Gastroesophageal sphincter (tissue), 4 donors: ENCODE data around the gene CEP89. TPM values are rescaled to one million over a fixed set of nuclear protein-coding genes. Genes with fewer than 3 reads are reported as not detected.
"Not testable (repeated sequence)": the region's sequence is repeated elsewhere in the genome, so short reads cannot be mapped to it uniquely, and the experiment has no call there.

Experiments used
- ATAC-seq: fragments of 150-250 bp; one replicate; pipeline ENCODE4 v1.9.1; 2016; ENCODE audit warnings: mild to moderate bottlenecking, moderate library complexity
- H3K27ac ChIP-seq, 4 donors: fragments of 200-600 bp; sonication (generic) in 3 of 4; 1 replicate in 3 of 4; 2 replicates in 1 of 4; pipeline ENCODE4 v1.5.1; 2016 to 2019
- H3K27me3 ChIP-seq: fragments of 200-600 bp; sonication (generic); one replicate; pipeline ENCODE4 v1.5.1; 2019
- H3K36me3 ChIP-seq, 2 donors: fragments of 200-600 bp; sonication (generic); one replicate each; pipeline ENCODE4 v1.5.1; 2019; ENCODE audit warnings: control low read depth in 1 of 2
- H3K4me1 ChIP-seq, 3 donors: fragments of 200-600 bp; sonication (generic); 1 replicate in 2 of 3; 2 replicates in 1 of 3; pipeline ENCODE4 v1.5.1; 2016 to 2019; ENCODE audit warnings: control low read depth in 2 of 3
- H3K4me3 ChIP-seq, 2 donors: fragments of 200-600 bp; sonication (generic); one replicate each; pipeline ENCODE4 v1.5.1; 2019; ENCODE audit warnings: mild to moderate bottlenecking in 1 of 2, moderate library complexity in 1 of 2
- H3K9me3 ChIP-seq, 3 donors: fragments of 200-600 bp; sonication (generic); one replicate each; pipeline ENCODE4 v1.5.1; 2017 to 2019; ENCODE audit warnings: control low read depth in 2 of 3
- CTCF ChIP-seq, 4 experiments: fragments of 200-600 bp in 2 of 4; fragments of 450-650 bp in 2 of 4; sonication (generic) in 1 of 4; IDR thresholded peaks; one replicate each; pipeline ENCODE4 v1.5.1; 2017 to 2019; ENCODE audit warnings: antibody characterized with exemption in 4 of 4, mild to moderate bottlenecking in 2 of 4, moderate library complexity in 2 of 4
- EP300 ChIP-seq: sonication (generic); formaldehyde crosslinking; IDR thresholded peaks from one replicate; pipeline ENCODE4 v1.6.1; 2017; ENCODE audit warnings: antibody characterized with exemption, mild to moderate bottlenecking
- POLR2A ChIP-seq, 2 donors: fragments of 450-650 bp; IDR thresholded peaks; one replicate each; pipeline ENCODE4 v1.6.1; 2017; ENCODE audit warnings: antibody characterized with exemption in 2 of 2, mild to moderate bottlenecking in 2 of 2, moderate library complexity in 1 of 2
- POLR2AphosphoS5 ChIP-seq: sonication (generic); formaldehyde crosslinking; IDR thresholded peaks from one replicate; pipeline ENCODE4 v1.6.1; 2017; ENCODE audit warnings: antibody characterized with exemption
- WGBS, 2 donors: methylation state at CpG; one replicate each; pipeline ENCODE4 v1.1.5; 2018; ENCODE audit warnings: low coverage in 1 of 2; 5-methylcytosine and 5-hydroxymethylcytosine counted together
- total RNA-seq, 4 donors: library from RNA; depleted of rRNA; stranded (reverse); fragments of >200 nt; gene quantifications; one replicate each; pipeline ENCODE4 v1.1.0, GENCODE V29; 2016

The CEP89 gene
- total RNA-seq, 4 donors from 2014 or later = 14.8 to 21.9 (median 20.2) TPM

DNA sequence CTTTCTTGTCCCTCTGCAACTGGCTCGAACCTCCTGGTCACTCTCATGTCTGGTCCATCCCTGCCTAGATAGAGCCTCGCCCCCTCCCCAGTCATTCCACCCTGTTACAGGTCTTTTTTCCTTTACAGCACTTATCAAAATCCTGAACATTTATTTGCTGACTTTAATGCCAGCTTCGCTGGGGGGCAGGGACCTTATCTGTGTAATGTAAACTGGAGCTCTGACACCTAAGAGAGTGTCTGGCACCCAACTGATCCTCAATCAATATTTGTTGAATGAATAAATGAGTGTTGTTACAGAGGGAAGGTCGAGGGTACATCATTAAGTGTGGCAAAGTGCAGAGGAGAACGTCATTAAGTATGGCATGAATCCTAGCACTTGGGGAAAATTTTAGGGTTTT is 17.0 kb upstream of the CEP89 start:
- ATAC-seq = no peak
- TF ChIP-seq POLR2AphosphoS5 (no peak), POLR2A (IDR thresholded peaks at IDR 0.05) (no peak), EP300 (no peak), CTCF (IDR thresholded peaks at IDR 0.05) (no peak)
- no peaks in the 10 kb centered on the region for H3K9me3 ChIP-seq
- no peak overlapping the region for H3K4me3 ChIP-seq
- WGBS, 2 donors = 57 to 72% methylated on average over 4 to 5 of the region's 5 CpGs
- no peaks in the 10 kb centered on the region for H3K36me3 ChIP-seq
- H3K27me3 ChIP-seq = no peaks in the 10 kb centered on the region
- H3K27ac ChIP-seq = no peak overlapping the region
- no peaks in the 10 kb centered on the region for H3K4me1 ChIP-seq

DNA sequence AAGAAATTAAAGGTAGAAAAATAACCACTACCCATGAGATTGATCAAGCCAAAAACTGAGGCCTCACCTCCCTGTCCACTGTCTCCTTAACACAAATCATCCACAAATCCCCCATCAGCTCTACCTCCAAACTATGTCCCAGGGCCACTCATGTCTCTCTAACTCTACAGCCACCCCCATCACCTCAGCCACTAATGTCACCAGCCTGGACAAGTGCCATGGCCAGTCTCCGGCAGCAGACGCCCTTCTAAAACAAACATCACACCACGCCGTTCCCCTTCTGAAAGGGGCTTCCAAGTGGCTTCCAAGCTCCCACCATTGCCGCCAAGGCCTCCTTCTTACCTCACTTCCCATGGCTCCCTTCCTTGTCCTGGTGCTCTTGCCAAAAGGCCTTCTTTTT is 16.5 kb upstream of the CEP89 start:
- WGBS, 2 donors = 97 to 98% methylated on average over 4 to 5 of the region's 5 CpGs
- not testable (repeated sequence) for H3K4me3 ChIP-seq, H3K27ac ChIP-seq, H3K9me3 ChIP-seq, H3K27me3 ChIP-seq, H3K4me1 ChIP-seq, ATAC-seq, H3K36me3 ChIP-seq

GRCh38 chr19:32982488-32982887 is 10.7 kb upstream of the CEP89 start:
- ATAC-seq, H3K4me3 ChIP-seq, H3K27ac ChIP-seq, H3K9me3 ChIP-seq, H3K27me3 ChIP-seq, H3K36me3 ChIP-seq, H3K4me1 ChIP-seq: not testable (repeated sequence)
- 95 to 97% methylated on average over 6 of the region's 6 CpGs for WGBS, 2 donors

- H3K27me3 ChIP-seq, H3K4me3 ChIP-seq, H3K36me3 ChIP-seq, H3K27ac ChIP-seq, ATAC-seq, H3K4me1 ChIP-seq, H3K9me3 ChIP-seq: not testable (repeated sequence)
- 73 to 80% methylated on average over 1 to 7 of the region's 7 CpGs for WGBS, 2 donors
These were observed 8.0 kb upstream of the CEP89 start for GRCh38 chr19:32979807-32980206.

DNA sequence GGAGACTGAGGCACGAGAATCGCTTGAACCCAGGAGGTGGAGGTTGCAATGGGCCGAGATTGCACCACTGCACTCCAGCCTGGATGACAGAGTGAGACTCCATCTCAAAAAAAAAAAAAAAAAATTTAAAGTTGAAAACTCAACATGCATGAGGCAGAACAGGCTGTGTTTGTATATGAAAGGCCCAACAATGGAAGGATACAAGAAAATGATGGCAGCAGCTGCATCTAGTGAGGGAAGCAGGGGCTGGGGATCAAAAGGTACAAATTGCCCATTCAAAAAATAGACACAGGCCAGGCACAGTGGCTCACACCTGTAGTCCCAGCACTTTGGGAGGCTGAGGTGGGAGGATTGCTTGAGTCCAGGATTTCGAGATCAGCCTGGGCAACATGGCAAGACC is 6.1 kb upstream of the CEP89 start:
- not testable (repeated sequence) for H3K27me3 ChIP-seq, H3K27ac ChIP-seq, ATAC-seq, H3K4me1 ChIP-seq, H3K36me3 ChIP-seq, H3K9me3 ChIP-seq, H3K4me3 ChIP-seq
- WGBS, 2 donors = 80 to 83% methylated on average over 1 to 2 of the region's 4 CpGs

DNA sequence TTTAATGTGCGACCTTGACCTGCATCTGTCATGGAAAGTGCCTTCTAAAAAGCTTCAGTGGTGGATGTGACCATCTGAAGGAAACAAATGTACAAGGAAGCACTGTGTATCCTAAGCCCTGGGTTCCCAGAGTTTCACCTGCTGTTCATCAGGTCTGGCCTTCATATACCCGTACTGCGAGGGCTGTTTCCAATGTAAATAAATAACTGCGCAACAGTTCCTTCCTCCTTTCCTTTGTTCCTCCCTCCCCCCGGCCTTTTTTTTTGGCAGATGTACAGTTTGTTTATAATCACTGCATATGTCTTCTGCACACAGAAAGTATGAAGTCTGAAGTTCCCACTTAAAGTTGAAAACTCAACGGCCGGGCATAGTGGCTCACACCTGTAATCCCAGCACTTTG is 5.5 kb upstream of the CEP89 start:
- no peaks in the 10 kb centered on the region for H3K27me3 ChIP-seq
- H3K4me1 ChIP-seq = no peaks in the 10 kb centered on the region
- no peaks in the 10 kb centered on the region for H3K9me3 ChIP-seq
- H3K4me3 ChIP-seq = no peak overlapping the region
- WGBS, 2 donors = 61 to 75% methylated on average over 4 to 5 of the region's 7 CpGs
- no peak for TF ChIP-seq EP300
- no peak for TF ChIP-seq POLR2A (IDR thresholded peaks at IDR 0.05)
- no peak for TF ChIP-seq POLR2AphosphoS5
- no peak for TF ChIP-seq CTCF (IDR thresholded peaks at IDR 0.05)
- no peak overlapping the region for H3K27ac ChIP-seq
- no peak for ATAC-seq
- peaks cover 0 to 4% of the 10 kb centered on the region in 2 donors for H3K36me3 ChIP-seq

DNA sequence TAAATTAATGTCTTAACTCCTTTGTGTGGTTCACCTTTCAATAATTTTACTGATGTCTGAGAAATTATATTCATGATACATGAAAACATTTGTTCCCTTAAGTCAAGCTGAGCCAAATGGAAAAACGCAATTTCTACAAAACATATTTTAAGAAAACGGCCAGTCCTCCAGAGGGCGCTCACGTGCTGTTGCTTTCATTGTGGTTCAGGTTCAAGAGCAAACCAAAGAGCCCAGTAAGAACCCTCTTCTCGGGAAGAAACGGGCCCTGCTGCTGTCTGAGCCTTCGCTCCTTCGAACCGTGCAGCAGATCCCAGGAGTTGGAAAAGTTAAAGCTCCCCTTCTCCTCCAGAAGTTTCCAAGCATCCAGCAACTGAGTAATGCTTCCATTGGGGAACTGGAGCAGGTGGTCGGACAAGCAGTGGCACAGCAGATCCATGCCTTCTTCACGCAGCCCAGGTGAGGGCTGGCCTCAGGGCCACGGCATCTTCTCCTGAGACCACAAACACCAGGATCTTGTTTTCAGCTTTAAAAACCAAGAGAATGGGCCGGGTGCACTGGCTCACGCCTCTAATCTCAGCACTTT is 4.6 kb upstream of the CEP89 start:
- no peaks in the 10 kb centered on the region for H3K27me3 ChIP-seq
- no peaks in the 10 kb centered on the region for H3K9me3 ChIP-seq
- no peak overlapping the region for H3K4me3 ChIP-seq
- peaks cover 0 to 2% (median 0%) of the 10 kb centered on the region in 3 donors for H3K4me1 ChIP-seq
- WGBS, 2 donors = 12 to 36% methylated on average over 3 to 7 of the region's 14 CpGs
- ATAC-seq = no peak
- H3K27ac ChIP-seq = no peak overlapping the region
- TF ChIP-seq POLR2A (IDR thresholded peaks at IDR 0.05) (no peak), CTCF (IDR thresholded peaks at IDR 0.05) (peak in 3 of 4 experiments; percentile 50 to 70 (median 51))
- H3K36me3 ChIP-seq = peaks cover 0 to 4% of the 10 kb centered on the region in 2 donors
